Urothelium cell line (cell line): ENCODE data around the gene SSX2IP.

Experiments used
- DNase-seq: peaks from one replicate; pipeline ENCODE4 v3.0.0; 2011; ENCODE audit warnings: low spot score, mixed read lengths
- FAIRE-seq: peaks from 2 replicates; lab custom pipeline; 2011; peaks lifted over from hg19 to GRCh38; lab: Jason Lieb, UNC

Gene SSX2IP

DNA sequence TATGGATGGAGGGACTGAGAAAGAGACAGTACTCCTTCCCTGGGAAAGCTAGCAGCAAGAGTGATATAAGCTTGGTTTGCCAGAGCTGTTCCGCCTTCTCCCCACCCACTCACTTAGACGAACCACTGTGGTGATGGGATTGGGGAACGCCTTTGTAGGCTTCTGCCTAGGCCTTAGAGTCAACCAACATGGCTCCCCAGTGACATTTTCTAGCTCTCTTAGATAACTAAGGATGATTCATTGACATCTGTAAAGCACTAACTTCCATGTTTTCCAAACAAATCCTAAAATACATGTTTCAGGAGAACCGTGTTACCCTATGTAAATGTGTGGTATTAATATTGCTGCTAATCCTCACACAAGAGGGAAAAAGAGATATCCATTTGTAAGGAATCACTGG is 21.6 kb upstream of the SSX2IP start:
- FAIRE-seq (no peak), DNase-seq (no peak)

DNA sequence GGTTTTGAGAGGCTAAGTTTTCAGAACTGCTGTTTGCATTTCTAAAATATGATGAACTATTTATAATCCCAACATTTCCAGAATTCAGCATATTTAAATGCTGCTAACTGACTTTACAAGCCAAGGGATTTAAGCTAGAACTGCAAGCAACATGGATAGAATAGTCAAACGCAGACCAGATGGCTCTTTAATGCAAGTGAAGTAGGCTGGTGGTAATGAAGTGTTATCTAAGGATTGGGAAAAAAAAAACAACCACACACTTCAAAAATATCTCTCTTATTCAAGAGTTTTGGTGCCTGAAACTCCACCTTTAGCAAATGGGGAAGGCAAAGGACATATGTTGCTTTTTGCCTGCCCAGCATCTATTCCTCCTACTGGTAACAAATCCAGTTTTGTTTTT is 20.9 kb upstream of the SSX2IP start:
- no peak for FAIRE-seq
- DNase-seq, result no peak

DNA sequence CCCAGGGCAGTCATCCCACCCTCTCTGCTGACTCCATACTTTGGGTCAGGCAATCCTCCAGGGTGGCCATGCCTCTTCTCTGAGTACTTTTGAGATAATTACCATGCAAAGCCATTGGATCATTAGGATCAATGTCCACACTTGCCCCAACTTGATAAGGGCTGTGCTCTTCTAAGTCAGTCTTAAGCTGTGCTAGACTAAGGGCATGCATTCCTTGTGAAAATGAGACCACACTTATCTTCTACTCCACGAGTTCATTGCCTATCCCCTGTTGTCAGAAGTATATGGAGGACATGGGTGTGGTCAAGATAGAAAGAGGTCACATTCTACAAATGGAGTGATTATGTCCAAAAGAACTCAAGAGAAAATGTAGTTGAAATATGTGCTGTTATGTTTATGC is 18.9 kb upstream of the SSX2IP start:
- FAIRE-seq (no peak), DNase-seq (no peak)

DNA sequence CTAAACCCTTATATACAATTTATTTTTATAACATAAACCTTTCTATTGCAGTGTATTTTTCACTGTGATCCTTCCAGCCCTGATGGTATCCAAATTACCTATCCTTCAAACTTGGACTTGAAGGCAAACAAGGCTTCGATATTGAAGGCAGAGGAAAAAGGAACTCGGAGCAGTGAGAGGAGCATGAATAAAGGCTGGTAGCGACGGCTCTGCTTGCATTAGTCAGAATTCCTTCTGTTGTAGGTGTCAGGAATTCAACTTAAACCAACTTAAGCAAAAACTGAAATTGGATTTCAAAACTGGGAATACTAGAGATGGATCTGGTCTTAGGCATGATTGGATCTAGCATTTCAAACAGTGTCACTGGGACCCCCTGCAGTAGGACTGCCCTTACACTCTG is 17.8 kb upstream of the SSX2IP start:
- DNase-seq, result no peak
- no peak for FAIRE-seq

DNA sequence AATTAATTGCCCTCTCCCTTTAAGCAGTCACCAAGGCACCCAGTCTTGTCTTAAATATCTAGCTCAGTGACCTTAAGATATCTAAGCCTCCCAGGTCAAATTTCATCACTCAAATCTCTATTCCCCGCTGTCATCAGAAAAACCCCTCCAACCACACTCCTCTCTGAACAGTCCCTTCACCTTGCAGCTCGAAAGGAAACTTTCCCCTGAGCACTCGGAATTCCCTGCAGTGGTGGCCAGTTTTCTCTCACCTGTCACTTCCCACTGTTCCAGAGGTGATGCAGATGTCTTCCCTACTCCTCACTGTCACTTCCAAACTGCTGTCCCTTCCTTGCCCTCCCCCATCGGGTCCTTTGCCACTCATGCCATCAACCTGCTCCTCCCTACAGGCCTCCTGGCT is 15.3 kb upstream of the SSX2IP start:
- no peak for FAIRE-seq
- no peak for DNase-seq

DNA sequence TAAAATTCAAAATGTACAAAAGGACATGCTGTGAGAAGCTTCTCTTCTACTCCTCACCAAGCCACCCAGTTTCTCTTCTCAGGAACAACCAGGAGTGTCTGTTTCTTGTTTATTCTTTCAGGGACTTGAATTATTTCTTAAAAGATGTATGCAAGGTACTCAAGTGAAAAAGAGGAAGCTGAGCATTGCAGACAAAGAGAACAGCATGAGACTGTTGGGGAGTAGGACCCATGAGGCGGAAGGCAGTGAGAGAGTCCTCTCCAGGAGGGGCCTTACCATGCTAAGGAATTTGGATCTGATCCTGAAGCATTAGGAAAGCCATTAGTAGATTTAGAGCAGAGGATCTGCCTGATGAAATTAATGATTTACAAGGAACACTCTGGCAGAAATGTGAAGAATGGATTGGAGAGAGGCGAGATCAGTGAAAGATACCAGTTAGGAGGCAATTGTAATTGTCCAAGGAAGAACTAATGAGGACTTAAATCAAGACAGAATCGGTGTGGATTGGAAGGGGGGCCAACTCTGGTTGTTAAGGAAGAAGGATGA is 14.7 kb upstream of the SSX2IP start:
- no peak for DNase-seq

DNA sequence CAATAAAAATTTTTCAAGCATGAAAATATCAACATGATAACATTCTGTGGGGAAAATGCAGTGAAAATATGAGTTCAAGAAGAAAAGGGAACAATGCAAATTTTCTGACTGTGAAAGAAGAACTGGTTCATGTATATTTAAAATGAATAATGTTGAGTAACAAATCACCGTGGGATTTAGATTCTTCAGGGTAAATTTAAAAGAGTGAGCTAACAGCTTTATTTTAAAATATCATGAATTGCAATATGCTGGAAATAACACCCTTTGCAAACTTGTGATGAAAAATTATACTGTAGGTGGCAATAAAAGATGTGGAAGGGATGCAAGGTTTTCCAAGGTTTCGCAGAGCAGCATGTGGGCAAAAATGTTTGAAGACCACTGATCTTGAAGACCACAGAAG is 13.2 kb upstream of the SSX2IP start:
- no peak for FAIRE-seq
- DNase-seq, result no peak

More for the DNA sequence above, 14.7 kb upstream of the SSX2IP start:
- no peak for FAIRE-seq

DNA sequence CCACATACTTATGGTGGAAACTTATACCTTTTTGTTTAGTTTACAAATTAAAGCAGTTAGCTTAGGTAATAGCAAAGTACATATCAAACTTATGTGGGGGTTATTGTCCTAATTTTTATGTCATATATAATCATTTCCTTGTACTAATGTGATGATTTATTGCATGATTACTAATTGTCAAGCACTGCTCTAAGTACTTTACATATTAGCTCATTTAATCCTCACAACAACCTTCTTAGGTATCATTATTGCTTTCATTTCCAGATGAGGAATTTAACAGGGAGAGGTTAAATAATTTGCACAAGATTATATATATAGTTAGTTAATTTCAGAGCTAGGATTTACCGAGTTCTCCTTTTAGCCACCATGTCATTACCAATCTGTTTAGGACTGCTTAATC is 11.9 kb upstream of the SSX2IP start:
- DNase-seq (no peak), FAIRE-seq (no peak)

DNA sequence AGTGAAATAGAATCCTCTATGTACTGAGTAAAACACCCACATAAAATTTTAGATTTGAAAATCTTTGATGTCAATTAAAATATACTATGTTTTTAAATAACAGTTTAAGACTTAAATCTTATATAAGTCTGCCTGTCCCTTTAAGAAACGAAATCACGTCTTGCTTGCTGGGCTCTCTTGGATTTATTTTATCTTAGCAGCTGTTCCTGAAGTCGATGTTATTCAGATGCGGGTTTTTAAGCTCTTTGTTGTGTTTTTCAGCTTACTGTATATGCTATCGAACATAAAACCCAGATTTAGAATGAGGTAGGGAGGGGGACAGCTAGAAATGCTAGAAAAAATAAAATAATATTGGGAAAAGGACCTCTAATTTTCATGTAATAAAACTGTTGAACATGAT is 11.1 kb upstream of the SSX2IP start:
- FAIRE-seq (no peak), DNase-seq (no peak)

DNA sequence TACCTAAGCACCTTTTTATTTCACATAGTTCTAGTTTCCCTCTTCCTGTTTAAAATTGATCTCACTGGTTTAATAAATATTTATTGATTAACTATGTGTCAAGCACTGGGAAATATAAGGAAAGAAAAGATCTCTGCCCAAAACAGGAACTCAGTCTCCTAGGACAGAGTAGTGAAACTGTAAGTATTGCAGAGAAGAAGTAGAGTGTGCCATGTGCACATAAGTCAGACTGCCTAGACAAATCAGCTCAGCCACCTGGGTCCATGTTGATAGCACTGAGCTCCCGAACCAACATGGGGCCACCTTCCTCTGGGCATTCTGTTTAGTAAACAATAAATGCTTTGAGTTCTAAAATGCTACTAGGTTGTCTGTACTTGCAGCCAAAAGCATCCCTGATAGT is 9.8 kb upstream of the SSX2IP start:
- no peak for FAIRE-seq

DNA sequence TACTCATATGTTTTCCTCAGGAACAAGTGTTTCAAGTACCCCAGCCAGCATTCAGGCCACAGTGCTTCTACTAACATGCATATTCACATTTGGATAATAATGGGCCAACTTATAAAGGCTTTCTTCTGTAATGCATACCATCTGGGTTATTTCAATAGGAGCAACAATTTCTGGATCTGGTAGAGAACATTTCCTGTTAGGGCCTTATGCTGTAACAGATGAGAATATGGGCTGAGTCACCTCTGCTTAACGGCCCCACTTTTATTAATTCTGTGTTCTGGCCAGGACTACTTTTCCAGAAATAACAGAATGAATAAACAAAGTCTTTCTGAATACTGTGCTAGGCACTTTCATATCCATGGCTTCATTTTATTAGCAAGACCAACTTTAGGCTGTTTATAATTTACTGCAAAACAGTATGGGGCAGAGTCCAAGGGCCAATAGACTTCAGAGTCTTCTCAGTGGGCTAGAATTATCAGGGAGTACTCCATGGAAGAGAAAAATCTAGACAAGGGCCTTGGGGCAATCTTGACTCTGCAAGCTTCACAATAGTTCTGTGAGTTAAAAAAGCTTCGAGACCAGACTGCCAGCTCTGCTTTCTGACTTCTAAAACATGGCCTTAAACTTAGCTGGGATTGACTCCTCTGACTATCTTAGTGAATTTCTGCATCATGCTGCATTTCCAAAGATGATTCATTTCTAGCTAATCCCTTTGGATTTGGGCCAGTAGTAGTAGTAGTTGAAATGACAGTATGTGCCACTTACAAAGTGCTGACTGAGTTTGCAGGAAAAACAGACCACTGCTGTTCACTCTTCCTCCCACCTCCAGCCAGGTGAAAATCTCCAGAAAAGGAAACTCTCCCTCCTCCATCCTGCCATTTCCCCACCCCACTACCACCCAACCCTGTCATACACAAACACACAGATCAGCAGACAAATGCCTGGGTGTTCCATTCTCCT is 8.2 kb upstream of the SSX2IP start:
- FAIRE-seq, result no peak
- DNase-seq, result peak; percentile 69

More for the DNA sequence above, 9.8 kb upstream of the SSX2IP start:
- DNase-seq, result no peak

DNA sequence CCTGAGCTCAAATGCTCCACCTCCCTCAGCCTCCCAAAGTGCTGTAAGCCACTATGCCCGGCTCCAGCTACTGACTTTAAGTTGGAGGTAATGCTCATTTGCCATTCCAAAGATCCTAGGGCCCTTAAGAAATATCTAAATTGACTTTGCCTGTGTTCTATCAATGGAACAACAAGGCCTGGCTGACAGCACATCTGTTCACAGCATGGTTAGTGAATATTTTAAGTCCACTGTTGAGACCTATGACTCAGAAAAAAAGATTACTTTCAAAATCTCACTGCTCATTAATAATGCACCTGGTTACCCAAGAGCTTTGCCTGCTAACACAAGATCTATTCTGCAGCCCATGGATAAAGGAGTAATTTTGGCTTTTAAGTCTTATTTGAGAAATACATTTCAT is 3.5 kb upstream of the SSX2IP start:
- DNase-seq, result no peak
- FAIRE-seq, result no peak

DNA sequence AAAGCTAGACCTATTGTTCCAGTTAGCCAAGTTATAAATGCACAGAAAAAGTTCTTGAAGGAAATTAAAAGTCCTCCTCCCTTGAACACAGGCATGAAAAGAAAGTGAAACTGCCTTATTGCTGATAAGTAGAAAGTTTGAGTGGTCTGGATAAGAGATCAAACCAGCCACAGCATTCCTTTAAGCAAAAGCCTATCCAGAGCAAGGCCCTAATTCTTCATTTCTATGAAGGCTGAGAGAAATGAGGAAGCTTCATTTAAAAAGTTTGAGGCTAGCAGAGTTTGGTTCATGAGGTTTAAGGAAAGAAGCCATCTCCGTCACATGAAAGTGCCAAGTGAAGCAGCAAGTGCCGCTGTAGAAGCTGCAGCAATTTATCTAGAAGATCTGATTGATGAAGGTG is 2.7 kb upstream of the SSX2IP start:
- FAIRE-seq (no peak), DNase-seq (no peak)

DNA sequence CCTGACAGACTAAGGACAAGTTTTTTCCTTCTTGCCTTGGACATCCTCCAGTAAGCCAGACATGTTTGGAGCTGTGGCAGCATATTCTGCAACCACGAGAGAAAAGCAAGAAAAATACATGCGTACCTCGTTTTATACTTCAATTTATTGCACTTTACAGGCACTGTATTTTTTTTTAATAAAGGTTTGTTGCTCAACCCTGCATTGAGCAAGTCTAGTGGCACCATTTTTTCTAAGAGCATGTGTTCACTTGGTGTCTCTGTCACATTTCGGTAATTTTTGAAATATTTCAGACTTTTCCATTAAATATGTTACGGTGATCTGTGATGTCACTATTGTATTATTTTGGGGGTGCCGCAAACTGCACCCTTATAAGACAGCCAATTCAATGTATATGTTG is 2.1 kb upstream of the SSX2IP start:
- FAIRE-seq, result no peak

DNA sequence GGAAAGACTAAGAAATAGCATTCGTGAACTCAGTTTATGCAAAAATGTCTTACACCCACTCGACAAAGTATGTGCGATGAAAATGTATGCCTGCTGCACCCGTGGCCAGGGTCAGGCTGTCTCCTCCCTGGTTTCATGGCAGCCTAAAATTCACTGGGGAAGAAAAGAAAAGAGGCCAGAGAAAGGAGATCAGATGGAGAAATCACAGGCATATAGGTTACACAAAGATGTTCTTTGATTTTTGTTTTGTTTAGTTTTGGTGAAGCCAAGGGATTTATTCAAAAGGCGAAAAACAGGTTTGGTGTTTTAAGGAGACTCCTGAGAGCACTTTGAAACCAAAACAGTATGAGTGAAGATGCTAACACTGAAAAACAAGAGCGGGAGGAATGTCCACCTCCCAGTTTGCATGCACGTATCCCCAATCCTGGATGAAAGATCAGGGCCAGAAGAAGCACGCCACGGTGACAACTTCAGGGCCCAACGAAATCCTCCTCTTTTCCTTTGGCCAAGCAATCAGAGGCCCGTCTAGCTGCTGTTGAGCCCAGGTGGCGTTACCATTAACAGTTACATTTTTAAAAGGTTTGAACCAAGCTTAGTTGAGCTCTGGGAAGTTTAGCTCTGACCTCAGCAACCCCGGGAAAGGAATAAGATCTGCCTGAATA is 992 bp upstream of the SSX2IP start:
- FAIRE-seq (no peak), DNase-seq (peak; percentile 7)

More for the DNA sequence above, 2.1 kb upstream of the SSX2IP start:
- DNase-seq, result no peak

DNA sequence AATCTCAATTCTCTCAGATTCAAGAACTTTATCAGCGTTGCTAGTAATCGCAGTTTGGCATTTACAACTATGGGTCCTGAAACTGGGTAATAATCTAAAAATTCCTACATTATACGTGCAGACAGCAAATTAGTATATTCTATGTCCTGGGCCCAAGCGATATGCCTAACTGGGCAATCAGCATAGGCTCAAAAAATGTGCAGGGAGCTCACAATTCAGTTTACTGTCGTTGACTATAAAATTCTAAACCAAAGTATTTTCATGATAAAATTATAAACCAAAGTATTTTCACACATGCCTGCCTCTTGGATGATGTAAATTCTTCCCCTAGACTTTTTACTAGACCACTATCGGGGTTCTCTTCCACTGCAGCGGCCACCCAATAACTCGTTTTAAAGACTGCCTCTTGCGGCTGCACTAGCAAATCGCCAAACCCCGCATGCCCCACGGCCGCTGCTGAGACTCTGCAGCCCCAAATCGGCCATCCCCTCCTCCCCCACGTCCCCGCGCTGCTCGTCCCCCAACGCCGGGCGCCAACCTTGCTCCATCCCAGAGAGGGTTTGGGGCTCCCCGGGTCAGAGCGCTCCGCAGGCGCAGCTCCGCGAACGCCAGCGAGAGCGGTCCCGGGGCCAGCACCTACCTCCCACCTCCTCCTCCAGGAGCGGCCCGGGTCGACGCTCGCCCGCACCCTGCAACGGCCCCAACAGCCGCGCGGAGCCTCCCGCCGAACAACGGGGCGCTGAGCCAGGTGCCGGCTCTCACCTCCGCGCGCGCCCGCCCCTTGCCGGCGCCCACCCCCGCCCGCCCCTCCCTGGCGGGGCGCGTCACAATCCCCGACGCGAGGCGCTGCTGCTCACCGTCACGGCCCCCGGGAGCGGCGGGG is 506 bp downstream of the SSX2IP start:
- FAIRE-seq, result no peak
- peak; percentile 53 for DNase-seq

DNA sequence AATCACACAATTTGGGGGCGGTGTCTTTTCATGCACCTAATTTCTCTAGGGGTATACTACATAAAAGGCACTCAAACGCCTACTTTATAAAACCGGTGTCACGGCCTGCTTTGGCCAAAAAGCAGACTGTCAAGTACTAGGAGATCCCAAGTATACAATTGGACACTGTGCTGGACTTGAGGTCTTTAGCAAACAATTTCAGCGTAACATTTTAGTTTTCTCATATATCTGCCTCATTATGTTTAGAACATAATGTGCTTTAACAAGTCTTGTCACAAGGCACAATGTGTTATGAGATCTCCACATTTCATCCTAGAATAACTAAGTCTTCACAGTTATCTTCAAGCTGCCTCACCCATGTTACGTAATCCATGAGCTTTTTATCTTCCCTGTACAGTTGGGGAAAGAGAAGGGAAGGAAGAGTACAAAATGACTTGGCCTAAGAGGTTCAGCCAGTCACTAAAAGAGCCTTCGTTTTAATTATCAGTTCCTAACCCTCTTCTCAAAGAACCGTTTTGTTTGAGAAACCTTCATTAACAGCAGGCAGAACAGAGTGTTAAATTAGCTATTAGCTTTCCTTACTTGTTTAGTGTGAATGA is 1.7 kb downstream of the SSX2IP start:
- DNase-seq (no peak), FAIRE-seq (no peak)

DNA sequence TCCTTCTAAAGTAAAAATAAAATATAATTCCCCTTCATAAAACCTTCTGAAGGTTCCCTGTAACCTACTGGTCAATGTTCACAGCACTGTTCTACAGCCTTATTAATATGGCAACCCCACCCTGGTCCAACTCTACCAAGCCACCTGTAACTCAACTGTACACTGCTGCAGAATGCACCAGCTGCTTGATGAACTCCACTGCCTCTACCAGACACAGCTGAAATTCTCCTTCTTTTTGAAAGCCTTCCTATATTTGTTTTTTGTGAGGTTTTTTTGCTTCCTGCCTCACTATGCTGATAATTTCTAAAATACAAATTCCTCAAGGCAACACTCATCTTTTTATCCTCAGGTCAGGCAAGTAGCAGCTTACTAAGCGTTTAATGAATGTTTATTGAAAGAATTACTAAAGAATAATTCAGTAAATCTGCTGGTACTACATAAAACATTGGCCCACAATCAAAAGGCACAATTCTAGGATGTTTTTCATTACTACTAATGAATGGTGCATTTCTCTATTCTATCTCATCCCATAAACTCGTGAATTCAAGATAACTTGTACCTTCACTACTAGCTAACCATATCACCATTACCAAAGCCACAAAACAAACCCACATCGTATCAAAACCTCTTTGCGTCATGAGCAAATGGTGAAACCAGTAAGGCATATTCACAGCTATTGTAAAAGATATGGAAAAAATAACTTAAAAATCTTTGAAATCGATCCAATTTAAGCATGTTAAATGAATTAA is 2.4 kb downstream of the SSX2IP start:
- FAIRE-seq (no peak), DNase-seq (no peak)

DNA sequence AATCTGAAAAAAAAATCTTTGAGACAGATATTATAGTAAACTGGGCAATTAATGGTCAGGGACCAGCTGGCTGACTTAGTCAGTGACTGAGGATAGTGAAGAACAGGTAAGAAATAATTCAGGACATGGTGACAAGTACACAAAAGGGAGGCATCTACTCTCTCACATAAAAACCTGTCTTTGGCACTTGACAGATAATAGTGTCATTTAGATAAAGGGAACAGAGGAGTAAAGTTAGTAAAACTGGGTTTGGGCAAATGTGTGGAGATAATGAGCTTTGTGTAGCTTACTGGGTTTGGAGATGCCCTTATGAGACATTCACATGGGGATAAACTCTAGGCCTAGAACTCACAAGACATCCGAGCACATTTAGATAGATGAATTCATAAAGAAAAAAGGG is 4.0 kb downstream of the SSX2IP start:
- no peak for FAIRE-seq
- DNase-seq, result no peak

DNA sequence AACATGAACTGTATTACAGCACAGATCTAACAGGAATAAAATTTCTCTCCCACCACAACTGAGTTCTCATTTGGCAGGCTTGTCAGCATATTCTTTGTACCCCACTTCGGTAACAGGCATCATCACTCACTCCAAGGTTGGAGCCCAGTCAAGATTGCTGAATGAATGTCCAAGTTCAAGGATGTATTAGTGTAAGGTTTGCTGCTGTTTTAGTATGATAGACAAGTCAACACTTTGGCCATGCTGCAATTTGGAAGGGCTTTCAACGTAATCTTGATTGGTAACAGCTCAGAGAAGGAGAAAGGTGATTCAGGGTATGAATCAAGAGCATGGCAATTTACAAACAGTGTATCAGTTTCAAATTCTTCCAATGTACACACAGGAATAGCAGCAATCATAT is 6.8 kb downstream of the SSX2IP start:
- no peak for FAIRE-seq

More for the DNA sequence above, 6.8 kb downstream of the SSX2IP start:
- no peak for DNase-seq
